ENCODE measurements around the gene RNU5B-1. TPM values are rescaled to one million over a fixed set of nuclear protein-coding genes. Genes with fewer than 3 reads are reported as not detected.

Gene RNU5B-1
- not detected in 2 replicates for total RNA-seq

DNA sequence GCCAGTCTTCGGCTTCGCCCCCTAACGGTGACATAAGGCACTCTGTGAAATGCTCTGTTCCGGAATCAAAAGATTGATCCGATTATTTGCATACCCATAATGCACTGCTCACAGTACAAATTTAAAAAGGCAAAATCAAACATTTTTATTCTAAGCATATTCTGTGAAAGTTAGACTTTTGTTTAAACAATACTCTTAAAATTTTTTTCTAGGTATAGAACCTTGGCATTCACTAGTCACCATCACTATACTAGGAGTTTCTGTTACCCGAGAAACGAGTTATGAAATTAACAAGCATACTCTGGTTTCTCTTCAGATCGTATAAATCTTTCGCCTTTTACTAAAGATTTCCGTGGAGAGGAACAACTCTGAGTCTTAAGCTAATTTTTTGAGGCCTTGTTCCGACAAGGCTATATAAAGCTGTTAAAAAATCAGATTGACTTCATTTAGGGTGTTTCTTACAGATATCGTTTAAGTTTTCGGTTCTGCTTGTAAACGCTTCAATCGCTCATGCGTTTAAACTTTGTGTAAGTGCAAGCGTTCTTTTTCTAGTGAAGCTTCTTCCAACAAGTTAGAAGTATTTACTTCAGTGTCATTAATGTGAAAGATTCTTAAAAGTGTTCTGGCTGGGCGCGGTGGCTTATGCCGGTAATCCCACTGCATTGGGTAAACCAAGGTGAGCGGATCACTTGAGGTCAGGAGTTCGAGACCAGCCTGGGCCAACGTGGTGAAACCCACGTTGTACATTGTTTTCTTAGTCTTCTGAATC, at the start of gene RNU5B-1:
RNU5B-1 (plus strand) TSS at position 297 of the 769 bp plus-strand sequence.

DNA sequence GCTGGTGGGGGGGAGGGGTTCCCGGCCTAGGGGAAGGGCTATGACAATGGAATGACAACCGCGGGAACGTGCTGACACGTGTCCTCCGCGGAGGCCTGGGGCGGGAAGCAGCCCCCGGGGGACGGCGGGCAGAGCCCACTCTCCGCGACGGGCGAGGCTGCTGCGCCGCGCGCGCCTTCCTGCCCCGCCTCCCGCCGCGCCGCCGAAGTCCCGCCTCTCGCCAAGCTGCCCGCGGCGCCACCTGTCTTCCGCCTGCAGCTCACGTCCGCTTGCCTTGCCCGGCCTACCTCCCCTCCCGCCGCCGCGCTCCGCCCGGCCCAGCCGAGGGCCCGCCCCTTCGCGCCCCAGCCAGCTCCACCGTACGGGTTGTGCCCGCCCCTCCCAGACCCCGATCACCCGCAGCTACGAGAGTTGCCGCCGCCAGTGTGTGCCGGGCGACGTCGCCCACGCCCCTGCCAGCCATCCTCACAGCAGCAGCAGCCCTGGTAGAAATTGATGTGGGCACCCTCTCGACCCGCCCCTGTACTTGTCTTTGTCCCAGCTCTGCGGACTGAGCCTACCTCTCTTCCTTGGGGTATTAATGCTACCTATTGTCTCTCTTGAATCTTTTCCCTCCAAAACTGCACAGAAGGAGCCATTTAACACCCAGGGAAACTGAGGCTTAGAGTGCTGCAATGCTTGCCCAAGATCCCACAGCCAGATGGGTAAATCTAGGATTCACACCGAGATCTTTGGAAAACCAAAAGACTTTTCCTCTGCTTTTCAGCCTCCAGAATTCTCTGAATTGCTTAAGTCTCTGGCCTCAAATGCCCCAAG, 17.6 kb upstream of the RNU5B-1 start, which contains the start of gene PARP16:
PARP16 (minus strand) TSS at position 180 of the 816 bp plus-strand sequence. CDS start 457 bp downstream, outside the sequence.

Other genes with a start within 250 kb of the RNU5B-1 start
- gene RASL12, start 236.7 kb upstream of the RNU5B-1 start, total RNA-seq: 0.06 TPM in 1 of 2 replicates, not detected in the other
- gene KBTBD13, start 227.9 kb upstream of the RNU5B-1 start, total RNA-seq: not detected in 2 replicates
- 1.2 TPM in 2 replicates for gene UBAP1L, start 189.5 kb upstream of the RNU5B-1 start, total RNA-seq
- gene PDCD7, start 170.9 kb upstream of the RNU5B-1 start, total RNA-seq: 12.0 and 12.3 TPM in 2 replicates
- gene CLPX, start 119.3 kb upstream of the RNU5B-1 start, total RNA-seq: 37.7 and 47.5 TPM in 2 replicates
- gene CILP, start 93.2 kb upstream of the RNU5B-1 start, total RNA-seq: not detected in 2 replicates
- 1.2 and 1.9 TPM in 2 replicates for gene PARP16, start 17.8 kb upstream of the RNU5B-1 start, total RNA-seq
- not detected in 2 replicates for gene RNU5A-1, start 8.6 kb upstream of the RNU5B-1 start, total RNA-seq
- gene IGDCC3, start 73.3 kb downstream of the RNU5B-1 start, total RNA-seq: not detected in 2 replicates
- 0.06 and 0.13 TPM in 2 replicates for gene IGDCC4, start 118.3 kb downstream of the RNU5B-1 start, total RNA-seq
- 46.3 and 54.7 TPM in 2 replicates for gene DPP8, start 213.0 kb downstream of the RNU5B-1 start, total RNA-seq
- gene HACD3, start 225.8 kb downstream of the RNU5B-1 start, total RNA-seq: 71.7 and 91.0 TPM in 2 replicates